Stomach smooth muscle (tissue), 2 donors: Measurements from ENCODE around the gene GDI1.

Experiments
- H3K27ac ChIP-seq: one replicate; pipeline ENCODE4 v1.7.0; 2013; ENCODE audit warnings: mild to moderate bottlenecking, low read length, inconsistent platforms
- H3K27me3 ChIP-seq, 2 donors: one replicate each; pipeline ENCODE4 v1.7.0; 2013; ENCODE audit warnings: low read length in 2 of 2; ENCODE audit not compliant: insufficient read depth in 2 of 2, control insufficient read depth in 1 of 2
- H3K36me3 ChIP-seq, 2 donors: one replicate each; pipeline ENCODE4 v1.7.0; 2013; ENCODE audit warnings: low read length in 2 of 2; ENCODE audit not compliant: control insufficient read depth in 2 of 2, insufficient read depth in 2 of 2
- H3K4me1 ChIP-seq: one replicate; pipeline ENCODE4 v1.7.0; 2013; ENCODE audit warnings: low read length; ENCODE audit not compliant: control insufficient read depth, insufficient read depth
- H3K4me3 ChIP-seq, 2 donors: one replicate each; pipeline ENCODE4 v1.7.0; 2013; ENCODE audit warnings: low read length in 2 of 2
- H3K9ac ChIP-seq, 2 donors: one replicate each; pipeline ENCODE4 v1.7.0; 2013; ENCODE audit warnings: low read length in 2 of 2, mild to moderate bottlenecking in 1 of 2
- H3K9me3 ChIP-seq, 2 donors: one replicate each; pipeline ENCODE4 v1.7.0; 2013; ENCODE audit warnings: low read length in 2 of 2; ENCODE audit not compliant: control insufficient read depth in 2 of 2
- donor health status: healthy.
- donor health status: Pancreatic carcinoma.

Gene GDI1

GRCh38 chrX:154490021-154490413 is 53.1 kb downstream of the GDI1 start:
- peak overlapping the region; percentile 65 to 74 for H3K4me3 ChIP-seq
- H3K4me1 ChIP-seq, result peaks cover 30% of the 10 kb centered on the region
- peak overlapping the region; percentile 71 for H3K27ac ChIP-seq
- H3K36me3 ChIP-seq, result no peaks in the 10 kb centered on the region
- H3K27me3 ChIP-seq, result peaks cover 0 to 3% of the 10 kb centered on the region in 2 donors
- peak overlapping the region; percentile 67 to 73 for H3K9ac ChIP-seq
- no peaks in the 10 kb centered on the region for H3K9me3 ChIP-seq

GRCh38 chrX:154490414-154491083 is 53.6 kb downstream of the GDI1 start, which contains the start of gene SLC10A3:
Gene SLC10A3 (minus strand): TSS chrX:154490629. CDS start chrX:154488940, 1,689 bp downstream.
- Histone ChIP-seq H3K4me1 (peaks cover 24% of the 10 kb centered on the region), H3K9me3 (no peaks in the 10 kb centered on the region), H3K9ac (peak within 1 kb of the TSS; percentile 72 to 86), H3K27ac (peak within 1 kb of the TSS; percentile 76), H3K27me3 (peaks cover 0 to 2% of the 10 kb centered on the region in 2 donors), H3K4me3 (peak within 1 kb of the TSS; percentile 67 to 76), H3K36me3 (no peaks in the 10 kb centered on the region)
